Measurements from ENCODE around the gene CELF1. TPM values are rescaled to one million over a fixed set of nuclear protein-coding genes. Genes with fewer than 3 reads are reported as not detected.

The CELF1 gene
- total RNA-seq, 4 donors from 2014 or later: 82.2 to 146 (median 106) TPM

DNA sequence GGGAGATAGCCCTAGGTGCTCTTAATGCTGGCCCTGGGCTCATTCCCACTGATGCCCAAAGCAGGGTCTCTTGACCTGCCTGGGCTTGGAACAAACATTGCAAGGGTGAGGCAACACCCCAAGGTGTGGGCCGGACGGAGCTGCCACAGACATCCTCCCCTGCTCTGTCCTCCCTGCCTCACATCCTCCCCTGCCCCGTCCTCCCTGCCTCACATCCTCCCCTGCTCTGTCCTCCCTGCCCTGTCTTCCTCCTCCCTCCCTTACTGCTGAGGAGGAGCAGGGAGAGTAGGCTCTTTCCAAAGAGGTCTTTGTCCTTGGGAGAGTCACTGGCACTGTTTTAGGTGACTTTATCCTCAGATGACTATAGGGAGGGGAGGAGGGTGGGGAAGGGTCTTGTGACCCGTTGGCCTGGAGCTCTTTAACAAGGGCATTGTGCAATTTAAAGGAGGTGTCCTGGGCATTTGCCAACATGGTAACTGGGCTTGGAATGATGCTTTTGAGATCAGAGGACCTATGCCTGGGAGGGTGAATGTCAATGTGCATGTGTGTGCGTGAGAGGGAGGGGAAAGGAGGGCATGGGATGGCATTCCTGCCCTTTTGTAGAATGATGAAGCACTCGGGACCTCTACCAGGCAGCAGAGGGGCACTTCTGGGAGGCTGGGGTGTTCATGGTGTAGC lies 34.2 kb upstream of the CELF1 start:
- Histone ChIP-seq H3K36me3 (peaks cover 0 to 41% of the 10 kb centered on the region in 2 donors), H3K27me3 (peaks cover 34% of the 10 kb centered on the region), H3K4me3 (no peak overlapping the region), H3K9me3 (peaks cover 0 to 4% (median 0%) of the 10 kb centered on the region in 3 donors), H3K27ac (peak overlapping the region in 1 of 4 donors; percentile 11), H3K4me1 (peaks cover 0 to 35% (median 0%) of the 10 kb centered on the region in 3 donors)
- no peak for TF ChIP-seq POLR2AphosphoS5 (IDR thresholded peaks at IDR 0.05)
- no peak for TF ChIP-seq EP300 (IDR thresholded peaks at IDR 0.05)
- TF ChIP-seq POLR2A (IDR thresholded peaks at IDR 0.05): no peak
- TF ChIP-seq, protein P1, sequence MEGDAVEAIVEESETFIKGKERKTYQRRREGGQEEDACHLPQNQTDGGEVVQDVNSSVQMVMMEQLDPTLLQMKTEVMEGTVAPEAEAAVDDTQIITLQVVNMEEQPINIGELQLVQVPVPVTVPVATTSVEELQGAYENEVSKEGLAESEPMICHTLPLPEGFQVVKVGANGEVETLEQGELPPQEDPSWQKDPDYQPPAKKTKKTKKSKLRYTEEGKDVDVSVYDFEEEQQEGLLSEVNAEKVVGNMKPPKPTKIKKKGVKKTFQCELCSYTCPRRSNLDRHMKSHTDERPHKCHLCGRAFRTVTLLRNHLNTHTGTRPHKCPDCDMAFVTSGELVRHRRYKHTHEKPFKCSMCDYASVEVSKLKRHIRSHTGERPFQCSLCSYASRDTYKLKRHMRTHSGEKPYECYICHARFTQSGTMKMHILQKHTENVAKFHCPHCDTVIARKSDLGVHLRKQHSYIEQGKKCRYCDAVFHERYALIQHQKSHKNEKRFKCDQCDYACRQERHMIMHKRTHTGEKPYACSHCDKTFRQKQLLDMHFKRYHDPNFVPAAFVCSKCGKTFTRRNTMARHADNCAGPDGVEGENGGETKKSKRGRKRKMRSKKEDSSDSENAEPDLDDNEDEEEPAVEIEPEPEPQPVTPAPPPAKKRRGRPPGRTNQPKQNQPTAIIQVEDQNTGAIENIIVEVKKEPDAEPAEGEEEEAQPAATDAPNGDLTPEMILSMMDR (IDR thresholded peaks at IDR 0.05): no peak
- ATAC-seq: peak; percentile 8
- WGBS, 2 donors (ENCODE audit: low coverage in 1 of 2): 78% methylated on average over 6 of the region's 6 CpGs; no CpG with 5 or more reads in 1 of the 2 donors

GRCh38 chr11:47586098-47586855 lies 33.3 kb upstream of the CELF1 start, which contains the start of gene FAM180B:
TSS of gene FAM180B (plus strand) at chr11:47586678. CDS start at chr11:47586769, 91 bp downstream.
- WGBS, 2 donors (ENCODE audit: low coverage in 1 of 2): 51% methylated on average over 3 of the region's 12 CpGs; no CpG with 5 or more reads in 1 of the 2 donors
- H3K27ac ChIP-seq: peak within 1 kb of the TSS in 1 of 4 donors; percentile 11
- H3K4me1 ChIP-seq: peaks cover 0 to 35% (median 0%) of the 10 kb centered on the region in 3 donors
- peaks cover 0 to 4% (median 0%) of the 10 kb centered on the region in 3 donors for H3K9me3 ChIP-seq
- TF ChIP-seq, protein P1 (IDR thresholded peaks at IDR 0.05): no peak
- TF ChIP-seq EP300 (IDR thresholded peaks at IDR 0.05): no peak
- TF ChIP-seq POLR2A (IDR thresholded peaks at IDR 0.05): no peak
- TF ChIP-seq POLR2AphosphoS5 (IDR thresholded peaks at IDR 0.05): no peak
- H3K36me3 ChIP-seq: peaks cover 0 to 50% of the 10 kb centered on the region in 2 donors
- H3K27me3 ChIP-seq: peaks cover 25% of the 10 kb centered on the region
- H3K4me3 ChIP-seq: no peak within 1 kb of the TSS
- ATAC-seq: peak; percentile 18

- Histone ChIP-seq H3K4me1 (peaks cover 2 to 34% (median 6%) of the 10 kb centered on the region in 3 donors), H3K36me3 (peaks cover 0 to 60% of the 10 kb centered on the region in 2 donors), H3K27me3 (peaks cover under 1% of the 10 kb centered on the region), H3K9me3 (no peaks in the 10 kb centered on the region), H3K4me3 (no peak overlapping the region), H3K27ac (no peak overlapping the region)
- TF ChIP-seq, protein P1 (IDR thresholded peaks at IDR 0.05): no peak
- TF ChIP-seq POLR2AphosphoS5 (IDR thresholded peaks at IDR 0.05) (no peak), POLR2A (IDR thresholded peaks at IDR 0.05) (no peak), EP300 (IDR thresholded peaks at IDR 0.05) (no peak)
- no peak for ATAC-seq
- WGBS, 2 donors (ENCODE audit: low coverage in 1 of 2): 71 to 80% methylated on average over 3 to 5 of the region's 5 CpGs
Observed at GRCh38 chr11:47583844-47584243, 30.9 kb upstream of the CELF1 start.

- Histone ChIP-seq H3K27ac (peak within 1 kb of the TSS; percentile 19 to 90 (median 89)), H3K9me3 (no peaks in the 10 kb centered on the region), H3K27me3 (no peaks in the 10 kb centered on the region), H3K36me3 (peaks cover 0 to 72% of the 10 kb centered on the region in 2 donors), H3K4me3 (peak within 1 kb of the TSS; percentile 54 to 93), H3K4me1 (peaks cover 5 to 38% (median 17%) of the 10 kb centered on the region in 3 donors)
- TF ChIP-seq POLR2A (IDR thresholded peaks at IDR 0.05) (peak; percentile 24 to 49), POLR2AphosphoS5 (IDR thresholded peaks at IDR 0.05) (peak; percentile 88), EP300 (IDR thresholded peaks at IDR 0.05) (no peak)
- TF ChIP-seq, protein P1 (IDR thresholded peaks at IDR 0.05): peak in 1 of 4 experiments; percentile 17
- 0% methylated on average over 5 to 17 of the region's 72 CpGs for WGBS, 2 donors (ENCODE audit: low coverage in 1 of 2)
- ATAC-seq: peak; percentile 94
Observed at GRCh38 chr11:47578524-47579494, 25.9 kb upstream of the CELF1 start, which contains the start of the genes KBTBD4 and NDUFS3. TSS of gene KBTBD4 (minus strand) at chr11:47578970. CDS start at chr11:47578951, 19 bp downstream. TSS of gene NDUFS3 (plus strand) at chr11:47579074. CDS start at chr11:47579092, 18 bp downstream.

Measured in gastroesophageal sphincter (tissue), 4 donors.